CD14-positive monocyte (primary cell): Measurements from ENCODE around the gene LCOR. TPM values are rescaled to one million over a fixed set of nuclear protein-coding genes. Genes with fewer than 3 reads are reported as not detected.
A peak's percentile ranks its signal among the peaks of the same experiment; 100 is the strongest.
"Not testable (repeated sequence)": the region's sequence is repeated elsewhere in the genome, so short reads cannot be mapped to it uniquely, and the experiment has no call there.

Source experiments
- DNase-seq, 3 donors: peaks; one replicate each; pipeline ENCODE4 v3.0.0-alpha.2; 2011 to 2022
- H2AFZ ChIP-seq: 2 replicates; pipeline ENCODE4 v1.6.0; 2012; ENCODE audit warnings: mild to moderate bottlenecking, low read depth, low read length, inconsistent platforms; ENCODE audit not compliant: insufficient read depth, poor library complexity, severe bottlenecking
- H3K27ac ChIP-seq, 2 donors: 1 replicate in 1 of 2; 2 replicates in 1 of 2; pipeline ENCODE4 v1.5.1; 2012 to 2013; ENCODE audit warnings: low read length in 2 of 2, control low read depth in 1 of 2, inconsistent platforms in 1 of 2, low read depth in 1 of 2, mild to moderate bottlenecking in 1 of 2
- H3K27me3 ChIP-seq, 2 donors: one replicate each; pipeline versions ENCODE4 v1.6.0 to v1.6.1; 2011 to 2013; ENCODE audit warnings: low read length in 2 of 2; ENCODE audit not compliant: control insufficient read depth in 2 of 2, insufficient read depth in 2 of 2
- H3K36me3 ChIP-seq, 2 donors: replicated peaks in 1 of 2; 1 replicate in 1 of 2; 2 replicates in 1 of 2; pipeline versions ENCODE4 v1.5.1 to v1.6.1; 2012 to 2013; ENCODE audit warnings: low read length in 2 of 2, control low read depth in 1 of 2, inconsistent platforms in 1 of 2, mild to moderate bottlenecking in 1 of 2; ENCODE audit not compliant: insufficient read depth in 2 of 2, control insufficient read depth in 1 of 2
- H3K4me1 ChIP-seq, 2 donors: 1 replicate in 1 of 2; 2 replicates in 1 of 2; pipeline versions ENCODE4 v1.5.1 to v1.6.1; 2012 to 2013; ENCODE audit warnings: low read length in 2 of 2, control low read depth in 1 of 2, inconsistent platforms in 1 of 2, mild to moderate bottlenecking in 1 of 2, moderate library complexity in 1 of 2; ENCODE audit not compliant: insufficient read depth in 2 of 2, control insufficient read depth in 1 of 2
- H3K4me2 ChIP-seq: replicated peaks from 2 replicates; pipeline ENCODE3; 2012; ENCODE audit warnings: low read length, moderate library complexity, mild to moderate bottlenecking; ENCODE audit not compliant: poor library complexity, severe bottlenecking; ENCODE audit errors: extremely low read depth
- H3K4me3 ChIP-seq, 3 experiments: fragments of 200-600 bp in 1 of 3; sonication (generic) in 1 of 3; replicated peaks in 1 of 3; 1 replicate in 2 of 3; 2 replicates in 1 of 3; pipeline ENCODE4 v1.5.1; 2011 to 2013; ENCODE audit warnings: low read length in 3 of 3, mild to moderate bottlenecking in 3 of 3, control low read depth in 2 of 3, low read depth in 2 of 3, inconsistent platforms in 1 of 3, moderate library complexity in 1 of 3
- H3K79me2 ChIP-seq: 2 replicates; pipeline ENCODE4 v1.6.0; 2012; ENCODE audit warnings: mild to moderate bottlenecking, control low read depth, inconsistent platforms, low read length, moderate library complexity; ENCODE audit not compliant: insufficient read depth
- H3K9ac ChIP-seq: 2 replicates; pipeline ENCODE4 v1.6.0; 2017; ENCODE audit warnings: low read length, mild to moderate bottlenecking; ENCODE audit not compliant: insufficient read depth, poor library complexity, severe bottlenecking
- H3K9me3 ChIP-seq, 2 donors: replicated peaks in 1 of 2; 1 replicate in 1 of 2; 2 replicates in 1 of 2; pipeline versions ENCODE4 v1.5.1 to v1.6.1; 2012 to 2013; ENCODE audit warnings: low read length in 2 of 2, control low read depth in 1 of 2; ENCODE audit not compliant: control insufficient read depth in 1 of 2, insufficient read depth in 1 of 2
- H4K20me1 ChIP-seq: 2 replicates; pipeline ENCODE4 v1.6.0; 2012; ENCODE audit warnings: mild to moderate bottlenecking, low read length, control low read depth, moderate library complexity; ENCODE audit not compliant: insufficient read depth
- H3K27ac Mint-ChIP-seq, 7 donors: one replicate each; pipeline ENCODE4 v1.8.0; 2020; ENCODE audit warnings: mild to moderate bottlenecking in 7 of 7, mixed read lengths in 7 of 7, moderate library complexity in 6 of 7, inconsistent platforms in 2 of 7
- H3K27me3 Mint-ChIP-seq, 3 donors: one replicate each; pipeline ENCODE4 v1.8.0; 2021 to 2022; ENCODE audit warnings: low read depth in 3 of 3, mild to moderate bottlenecking in 3 of 3, mixed read lengths in 3 of 3, moderate library complexity in 3 of 3, inconsistent platforms in 1 of 3
- H3K36me3 Mint-ChIP-seq, 2 donors: one replicate each; pipeline ENCODE4 v1.8.0; 2020; ENCODE audit warnings: mixed read lengths in 2 of 2, inconsistent platforms in 1 of 2, mild to moderate bottlenecking in 1 of 2
- H3K4me1 Mint-ChIP-seq: one replicate; pipeline ENCODE4 v1.8.0; 2020; ENCODE audit warnings: mild to moderate bottlenecking, mixed read lengths
- H3K4me3 Mint-ChIP-seq, 2 donors: one replicate each; pipeline ENCODE4 v1.8.0; 2020; ENCODE audit warnings: mild to moderate bottlenecking in 2 of 2, mixed read lengths in 2 of 2, moderate library complexity in 1 of 2
- H3K9me3 Mint-ChIP-seq, 7 donors: one replicate each; pipeline ENCODE4 v1.8.0; 2020 to 2022; ENCODE audit warnings: mixed read lengths in 7 of 7, mild to moderate bottlenecking in 6 of 7, moderate library complexity in 6 of 7, inconsistent platforms in 2 of 7
- CTCF ChIP-seq: fragments of 200-600 bp; IDR thresholded peaks from one replicate; pipeline ENCODE4 v1.8.0; 2022; ENCODE audit warnings: antibody characterized with exemption, mild to moderate bottlenecking
- WGBS: methylation state at CpG from one replicate; pipeline ENCODE4 v1.1.5; 2013; ENCODE audit warnings: missing lambda C conversion rate; ENCODE audit not compliant: insufficient coverage; 5-methylcytosine and 5-hydroxymethylcytosine counted together
- intact Hi-C, 2 donors: fragments of 100-400 bp; cut with micrococcal nuclease; formaldehyde crosslinking; loops; one replicate each; pipeline versions ENCODE4 v1.15.0 to v1.15.1; 2023
- polyA plus RNA-seq, 3 donors: library from polyadenylated mRNA; depleted of rRNA in 1 of 3; unstranded in 2 of 3; stranded (reverse) in 1 of 3; fragments of 300-500 nt in 2 of 3; fragments of >200 nt in 1 of 3; fragmentation: Illumina TruSeq in 2 of 3; gene quantifications; 1 replicate in 2 of 3; 2 replicates in 1 of 3; pipeline ENCODE4 v1.2.3, GENCODE V29; 2012 to 2021

Gene LCOR
- polyA plus RNA-seq, 3 donors: 5.7 to 11.8 (median 10.0) TPM

GRCh38 chr10:96803288-96803664, 28.8 kb upstream of the LCOR start:
- H3K79me2 ChIP-seq: no peaks in the 10 kb centered on the region
- H3K4me1 ChIP-seq: no peaks in the 10 kb centered on the region
- no peak overlapping the region for H3K4me2 ChIP-seq
- H3K4me3 ChIP-seq: no peak overlapping the region
- H3K27me3 ChIP-seq: no peaks in the 10 kb centered on the region
- no peak overlapping the region for H3K27ac ChIP-seq
- WGBS: no CpG with 5 or more reads among the region's 2 CpGs
- TF ChIP-seq CTCF: no peak
- H3K9ac ChIP-seq: no peak overlapping the region
- H3K4me1 Mint-ChIP-seq: peaks cover 2% of the 10 kb centered on the region
- H3K9me3 Mint-ChIP-seq: peaks cover 5 to 12% (median 7%) of the 10 kb centered on the region in 7 donors
- H3K4me3 Mint-ChIP-seq: no peak overlapping the region
- H2AFZ ChIP-seq: no peak overlapping the region
- DNase-seq: no peak
- H3K36me3 Mint-ChIP-seq: no peaks in the 10 kb centered on the region
- H3K27ac Mint-ChIP-seq: no peak overlapping the region
- no peaks in the 10 kb centered on the region for H3K36me3 ChIP-seq
- H3K9me3 ChIP-seq: peaks cover 0 to 6% of the 10 kb centered on the region in 2 donors
- no peaks in the 10 kb centered on the region for H4K20me1 ChIP-seq
- intact Hi-C loops: no loop called here
- peaks cover 0 to 4% (median 1%) of the 10 kb centered on the region in 3 donors for H3K27me3 Mint-ChIP-seq

GRCh38 chr10:96814264-96814663, 17.8 kb upstream of the LCOR start:
- Mint-ChIP-seq H3K27me3 (peaks cover 0 to 4% (median 2%) of the 10 kb centered on the region in 3 donors), H3K9me3 (peaks cover 0 to 7% (median 2%) of the 10 kb centered on the region in 7 donors), H3K36me3 (no peaks in the 10 kb centered on the region), H3K4me1 (no peaks in the 10 kb centered on the region), H3K4me3 (no peak overlapping the region), H3K27ac (peak overlapping the region in 1 of 7 donors; percentile 50)
- intact Hi-C loops: no loop called here
- H3K9me3 ChIP-seq: no peaks in the 10 kb centered on the region
- H3K36me3 ChIP-seq: no peaks in the 10 kb centered on the region
- no peak overlapping the region for H3K27ac ChIP-seq
- no peaks in the 10 kb centered on the region for H3K27me3 ChIP-seq
- no peak overlapping the region for H2AFZ ChIP-seq
- no peaks in the 10 kb centered on the region for H3K79me2 ChIP-seq
- H3K4me3 ChIP-seq: no peak overlapping the region
- no peaks in the 10 kb centered on the region for H3K4me1 ChIP-seq
- no CpG with 5 or more reads among the region's 1 CpG for WGBS
- H3K4me2 ChIP-seq: no peak overlapping the region
- no peaks in the 10 kb centered on the region for H4K20me1 ChIP-seq
- no peak for DNase-seq
- TF ChIP-seq CTCF: no peak
- H3K9ac ChIP-seq: no peak overlapping the region

GRCh38 chr10:96818971-96819370, 13.1 kb upstream of the LCOR start:
- H3K4me3 Mint-ChIP-seq, H3K36me3 Mint-ChIP-seq, DNase-seq, H2AFZ ChIP-seq, H3K9me3 Mint-ChIP-seq, H3K4me3 ChIP-seq, H3K27me3 ChIP-seq, H3K27ac ChIP-seq, H4K20me1 ChIP-seq, H3K4me2 ChIP-seq, intact Hi-C loops, H3K27ac Mint-ChIP-seq, H3K9me3 ChIP-seq, H3K4me1 ChIP-seq, H3K36me3 ChIP-seq, H3K4me1 Mint-ChIP-seq, H3K9ac ChIP-seq, H3K79me2 ChIP-seq, H3K27me3 Mint-ChIP-seq: not testable (repeated sequence)
- WGBS: 89% methylated on average over 5 of the region's 12 CpGs
